Right lobe of liver (tissue), 6 donors: ENCODE results near the gene IRF9. TPM values are rescaled to one million over a fixed set of nuclear protein-coding genes. Genes with fewer than 3 reads are reported as not detected.

Experiments
- ATAC-seq, 4 donors: fragments of 200-7000 bp; cut with Tn5 transposase; one replicate each; pipeline ENCODE4 v1.9.1; 2020; ENCODE audit warnings: mild to moderate bottlenecking in 4 of 4, moderate library complexity in 4 of 4
- DNase-seq, 3 donors: peaks; one replicate each; pipeline ENCODE4 v3.0.0-alpha.2; 2020
- H3K27ac ChIP-seq, 3 donors: fragments of 200-600 bp; one replicate each; pipeline ENCODE4 v1.8.0; 2022
- H3K27me3 ChIP-seq, 2 donors: fragments of 200-600 bp; one replicate each; pipeline ENCODE4 v1.8.0; 2022
- H3K36me3 ChIP-seq, 4 donors: fragments of 200-600 bp; sonication (generic) in 1 of 4; one replicate each; pipeline versions ENCODE4 v1.5.1 to v1.8.0; 2017 to 2022; ENCODE audit warnings: control low read depth in 1 of 4
- H3K4me1 ChIP-seq, 4 donors: fragments of 200-600 bp; sonication (generic) in 1 of 4; one replicate each; pipeline versions ENCODE4 v1.5.1 to v1.8.0; 2017 to 2022; ENCODE audit warnings: control low read depth in 1 of 4
- H3K4me3 ChIP-seq, 3 donors: fragments of 200-600 bp; one replicate each; pipeline ENCODE4 v1.8.0; 2022
- H3K9me3 ChIP-seq, 4 donors: fragments of 200-600 bp; sonication (generic) in 1 of 4; one replicate each; pipeline versions ENCODE4 v1.5.1 to v1.8.0; 2017 to 2022; ENCODE audit warnings: control low read depth in 1 of 4
- CTCF ChIP-seq, 4 donors: fragments of 200-600 bp in 3 of 4; fragments of 450-650 bp in 1 of 4; IDR thresholded peaks; one replicate each; pipeline versions ENCODE4 v1.5.1 to v1.8.0; 2016 to 2022; ENCODE audit warnings: antibody characterized with exemption in 4 of 4, mild to moderate bottlenecking in 2 of 4
- POLR2A ChIP-seq: fragments of 450-650 bp; IDR thresholded peaks from one replicate; pipeline ENCODE4 v1.6.1; 2017; ENCODE audit warnings: antibody characterized with exemption, mild to moderate bottlenecking
- WGBS: methylation state at CpG from one replicate; pipeline ENCODE4 v1.1.6; 2018; ENCODE audit warnings: low coverage, low lambda C conversion rate; ENCODE audit not compliant: insufficient coverage; ENCODE audit errors: missing lambda C conversion rate; 5-methylcytosine and 5-hydroxymethylcytosine counted together
- intact Hi-C, 2 donors: fragments of 100-400 bp; cut with DNase I; formaldehyde crosslinking; loops; one replicate each; pipeline versions ENCODE4 v1.11.2 to v1.14.1; 2022
- total RNA-seq, 6 experiments: library from RNA; depleted of rRNA in 2 of 6; stranded (reverse); fragments of >200 nt in 2 of 6; fragmentation: NEBNext Ultra II Directional in 3 of 6; extraction: Animal tissue kit (Norgen Biotek cat#: 25700) in 3 of 6; gene quantifications; one replicate each; pipeline versions ENCODE4 v1.1.0 to v1.2.4, GENCODE V29; 2016 to 2023
- donor health status: DM: no; HTN: yes; CAD: no.
- donor health status: DM: no; HTN: no; CAD: no.
- donor health status: DM: no; HTN: no; CAD: no.
- donor health status: DM: no; HTN: yes; CAD: no.
- donor health status: DM: no; HTN: yes; CAD: no.

Gene IRF9
- total RNA-seq, 6 experiments from 2014 or later, result 17.4 to 66.6 (median 37.2) TPM

DNA sequence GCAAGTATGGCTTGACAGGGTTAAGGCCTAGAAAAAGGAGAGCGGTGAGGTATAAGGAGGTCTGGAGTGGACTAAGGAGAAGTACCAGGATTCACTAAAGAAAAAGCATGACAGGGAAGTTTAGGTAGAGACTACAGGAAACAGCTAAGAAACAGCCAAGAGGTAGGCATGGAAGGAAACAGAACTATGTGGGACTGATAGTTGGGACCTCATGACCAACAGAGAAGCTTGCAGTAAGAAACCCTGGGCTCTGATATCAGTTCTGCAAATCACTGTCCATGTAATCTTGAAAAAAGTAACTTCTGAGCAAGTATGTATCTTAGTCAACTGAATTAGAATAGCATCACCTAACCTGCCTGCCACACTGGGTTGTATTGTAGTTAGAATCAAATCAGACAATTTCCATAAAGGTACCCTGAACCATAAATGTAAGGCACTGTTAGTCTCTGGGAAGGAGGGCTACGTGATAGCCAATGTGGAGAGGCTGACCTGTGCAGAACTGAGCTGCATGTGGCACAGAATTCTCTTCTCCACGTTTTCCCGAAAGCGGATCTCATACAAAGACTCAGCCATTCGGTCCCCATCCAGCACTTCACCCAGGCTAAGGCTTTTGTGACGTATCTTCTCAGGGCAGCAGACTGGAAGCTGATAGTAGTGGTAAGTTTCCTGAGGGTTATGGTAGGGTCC, 33.3 kb downstream of the IRF9 start:
- ATAC-seq, result no peak

GRCh38 chr14:24194873-24195185, 33.8 kb downstream of the IRF9 start:
- ATAC-seq (no peak), DNase-seq (no peak)
- TF ChIP-seq CTCF (IDR thresholded peaks at IDR 0.05), result no peak
- TF ChIP-seq POLR2A, result no peak
- Histone ChIP-seq H3K36me3 (peaks cover 0 to 9% (median 0%) of the 10 kb centered on the region in 4 donors), H3K4me3 (peak overlapping the region; percentile 90 to 96 (median 94)), H3K27me3 (no peaks in the 10 kb centered on the region), H3K4me1 (peaks cover 0 to 40% (median 7%) of the 10 kb centered on the region in 4 donors), H3K27ac (peak overlapping the region; percentile 97 to 99 (median 98)), H3K9me3 (no peaks in the 10 kb centered on the region)
- WGBS, result no CpG with 5 or more reads among the region's 8 CpGs
- intact Hi-C loops, result no loop called here

More for the DNA sequence above, 33.3 kb downstream of the IRF9 start:
- H3K4me3 ChIP-seq, result peak overlapping the region; percentile 90 to 96 (median 94)
- no peaks in the 10 kb centered on the region for H3K27me3 ChIP-seq
- no peaks in the 10 kb centered on the region for H3K9me3 ChIP-seq
- peaks cover 0 to 9% (median 0%) of the 10 kb centered on the region in 4 donors for H3K36me3 ChIP-seq
- intact Hi-C loops, result no loop called here
- DNase-seq, result no peak
- TF ChIP-seq POLR2A (no peak), CTCF (IDR thresholded peaks at IDR 0.05) (no peak)
- WGBS, result 92% methylated on average over 2 of the region's 7 CpGs
- H3K4me1 ChIP-seq, result peaks cover 0 to 40% (median 7%) of the 10 kb centered on the region in 4 donors
- peak overlapping the region in 1 of 3 donors; percentile 98 for H3K27ac ChIP-seq

GRCh38 chr14:24195186-24196070, 34.4 kb downstream of the IRF9 start, which contains the start of gene TM9SF1:
Gene TM9SF1, minus strand, starts transcription at chr14:24195441. Its CDS starts 422 bp downstream, at chr14:24195019.
- ATAC-seq (peak; percentile 93 to 96 (median 95)), DNase-seq (peak; percentile 86 to 91 (median 89))
- intact Hi-C loops, result no loop called here
- Histone ChIP-seq H3K27ac (peak within 1 kb of the TSS; percentile 97 to 99 (median 98)), H3K4me3 (peak within 1 kb of the TSS; percentile 90 to 96 (median 94)), H3K27me3 (no peaks in the 10 kb centered on the region), H3K9me3 (no peaks in the 10 kb centered on the region), H3K36me3 (peaks cover 0 to 9% (median 0%) of the 10 kb centered on the region in 4 donors), H3K4me1 (peaks cover 0 to 40% (median 7%) of the 10 kb centered on the region in 4 donors)
- TF ChIP-seq POLR2A, result peak; percentile 83
- TF ChIP-seq CTCF (IDR thresholded peaks at IDR 0.05), result no peak
- WGBS, result 0% methylated on average over 17 of the region's 89 CpGs

DNA sequence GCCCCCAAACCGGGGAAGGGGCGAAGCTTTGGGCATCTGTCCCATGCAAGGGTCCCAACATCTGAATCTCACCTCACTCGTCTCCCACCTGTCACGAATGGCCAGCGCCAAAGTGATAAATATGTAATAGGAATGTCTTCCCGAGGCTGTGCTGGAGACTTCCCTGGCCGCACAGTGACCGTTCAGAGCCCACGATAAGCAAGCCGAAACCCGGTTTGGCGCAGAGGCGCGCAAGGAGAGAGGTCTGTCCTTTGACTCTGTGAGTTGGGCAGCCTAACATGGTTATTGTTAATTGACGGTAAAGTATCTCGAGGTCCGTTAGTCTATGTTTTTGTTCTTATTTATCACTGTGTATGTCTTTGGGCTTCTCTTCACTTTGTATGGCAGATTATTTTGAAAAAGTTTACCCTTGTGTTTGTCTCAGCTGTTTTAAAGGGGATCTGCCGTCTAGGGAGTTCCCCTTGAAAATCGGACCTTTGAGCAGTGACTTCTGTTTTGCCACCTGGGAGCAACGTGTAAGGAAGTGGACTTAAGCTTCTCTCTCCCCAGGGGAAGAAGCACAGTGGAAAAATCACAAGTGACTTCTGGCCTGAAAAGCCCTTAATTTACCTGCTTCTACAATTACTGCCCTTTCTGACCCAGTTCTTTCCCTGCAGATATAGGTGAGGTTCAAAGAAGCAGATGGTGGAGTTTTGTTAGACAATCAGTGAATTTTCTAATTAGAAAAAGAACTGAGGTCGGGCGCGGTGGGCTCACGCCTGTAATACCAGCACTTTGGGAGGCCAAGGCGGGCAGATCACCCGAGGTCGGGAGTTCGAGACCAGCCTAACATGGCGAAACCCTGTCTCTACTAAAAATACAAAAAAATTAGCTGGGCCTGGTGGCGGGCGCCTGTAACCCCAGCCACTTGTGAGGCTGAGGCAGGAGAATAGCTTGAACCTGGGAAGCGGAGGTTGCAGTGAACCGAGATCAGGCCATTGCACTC, 35.3 kb downstream of the IRF9 start:
- Histone ChIP-seq H3K27ac (peak overlapping the region; percentile 97 to 99 (median 98)), H3K27me3 (no peaks in the 10 kb centered on the region), H3K4me3 (peak overlapping the region; percentile 90 to 96 (median 94)), H3K4me1 (peaks cover 0 to 40% (median 7%) of the 10 kb centered on the region in 4 donors), H3K9me3 (no peaks in the 10 kb centered on the region), H3K36me3 (peaks cover 0 to 9% (median 0%) of the 10 kb centered on the region in 4 donors)
- ATAC-seq (peak; percentile 33 to 45 (median 40)), DNase-seq (no peak)
- intact Hi-C loops, result no loop called here
- no peak for TF ChIP-seq CTCF (IDR thresholded peaks at IDR 0.05)
- TF ChIP-seq POLR2A, result no peak
- WGBS, result 30% methylated on average over 28 of the region's 33 CpGs
